ENCODE results near the gene CEMIP.

- TF ChIP-seq USF2 (IDR thresholded peaks at IDR 0.05; ENCODE audit: low read length) (no peak), CBX5 (IDR thresholded peaks at IDR 0.05; ENCODE audit: low read depth, low read length) (no peak), CTCF (IDR thresholded peaks at IDR 0.05; ENCODE audit: control extremely low read depth in 1 of 3, insufficient read depth in 1 of 3, low read depth in 1 of 3, low read length in 3 of 3) (no peak), MAFK (IDR thresholded peaks at IDR 0.05; ENCODE audit: low read depth, low read length) (no peak)
Measured at GRCh38 chr15:80885016-80885579, 105.9 kb downstream of the CEMIP start.
